Skeletal muscle tissue (tissue), 4 donors: ENCODE data around the gene CCDC85A. TPM values are rescaled to one million over a fixed set of nuclear protein-coding genes. Genes with fewer than 3 reads are reported as not detected.
A peak's percentile ranks its signal among the peaks of the same experiment; 100 is the strongest.

Experiments used
- H3K27ac ChIP-seq: one replicate; pipeline ENCODE4 v1.7.0; 2013; ENCODE audit warnings: mild to moderate bottlenecking, low read depth, low read length, inconsistent platforms
- H3K27me3 ChIP-seq, 3 donors: one replicate each; pipeline ENCODE4 v1.7.0; 2013; ENCODE audit warnings: low read length in 3 of 3; ENCODE audit not compliant: control insufficient read depth in 3 of 3, insufficient read depth in 3 of 3
- H3K36me3 ChIP-seq, 3 donors: one replicate each; pipeline ENCODE4 v1.7.0; 2013; ENCODE audit warnings: low read length in 3 of 3; ENCODE audit not compliant: control insufficient read depth in 3 of 3, insufficient read depth in 3 of 3
- H3K4me1 ChIP-seq, 3 donors: one replicate each; pipeline ENCODE4 v1.7.0; 2013; ENCODE audit warnings: low read length in 3 of 3, mild to moderate bottlenecking in 3 of 3; ENCODE audit not compliant: control insufficient read depth in 3 of 3, insufficient read depth in 3 of 3
- H3K4me3 ChIP-seq, 3 donors: one replicate each; pipeline ENCODE4 v1.7.0; 2013; ENCODE audit warnings: low read length in 3 of 3
- H3K9ac ChIP-seq, 3 donors: one replicate each; pipeline ENCODE4 v1.7.0; 2013; ENCODE audit warnings: low read length in 3 of 3, mild to moderate bottlenecking in 3 of 3, moderate library complexity in 2 of 3, low read depth in 1 of 3
- H3K9me3 ChIP-seq, 3 donors: one replicate each; pipeline ENCODE4 v1.7.0; 2013; ENCODE audit warnings: low read length in 3 of 3; ENCODE audit not compliant: control insufficient read depth in 3 of 3
- total RNA-seq: library from RNA; depleted of rRNA; stranded (reverse); fragments of >200 nt; gene quantifications from one replicate; pipeline ENCODE4 v1.2.3, GENCODE V29; 2014
- donor health status: Osteomylitis.

The CCDC85A gene
- total RNA-seq, 1 donor from 2014 or later = 4.7 TPM

GRCh38 chr2:56314796-56315195 lies 131.0 kb downstream of the CCDC85A start:
- Histone ChIP-seq H3K27ac (peak overlapping the region; percentile 26), H3K27me3 (no peaks in the 10 kb centered on the region), H3K9me3 (no peaks in the 10 kb centered on the region), H3K4me1 (peaks cover 0 to 8% (median 0%) of the 10 kb centered on the region in 3 donors), H3K36me3 (no peaks in the 10 kb centered on the region), H3K4me3 (peak overlapping the region in 1 of 3 donors; percentile 10), H3K9ac (no peak overlapping the region)

GRCh38 chr2:56315376-56315775 lies 131.6 kb downstream of the CCDC85A start:
- Histone ChIP-seq H3K27ac (no peak overlapping the region), H3K4me1 (peaks cover 0 to 8% (median 0%) of the 10 kb centered on the region in 3 donors), H3K27me3 (no peaks in the 10 kb centered on the region), H3K36me3 (no peaks in the 10 kb centered on the region), H3K9me3 (no peaks in the 10 kb centered on the region), H3K9ac (no peak overlapping the region), H3K4me3 (no peak overlapping the region)

GRCh38 chr2:56316011-56316410 lies 132.2 kb downstream of the CCDC85A start:
- Histone ChIP-seq H3K4me1 (peaks cover 0 to 8% (median 0%) of the 10 kb centered on the region in 3 donors), H3K9ac (no peak overlapping the region), H3K4me3 (no peak overlapping the region), H3K9me3 (no peaks in the 10 kb centered on the region), H3K27ac (no peak overlapping the region), H3K27me3 (no peaks in the 10 kb centered on the region), H3K36me3 (no peaks in the 10 kb centered on the region)

GRCh38 chr2:56318147-56318546 lies 134.4 kb downstream of the CCDC85A start:
- no peak overlapping the region for H3K4me3 ChIP-seq
- H3K9me3 ChIP-seq = no peaks in the 10 kb centered on the region
- H3K27ac ChIP-seq = no peak overlapping the region
- H3K36me3 ChIP-seq = no peaks in the 10 kb centered on the region
- H3K9ac ChIP-seq = no peak overlapping the region
- H3K27me3 ChIP-seq = no peaks in the 10 kb centered on the region
- H3K4me1 ChIP-seq = peaks cover 0 to 8% (median 0%) of the 10 kb centered on the region in 3 donors

- Histone ChIP-seq H3K27me3 (no peaks in the 10 kb centered on the region), H3K36me3 (no peaks in the 10 kb centered on the region), H3K4me3 (no peak overlapping the region), H3K9ac (no peak overlapping the region), H3K9me3 (no peaks in the 10 kb centered on the region), H3K27ac (no peak overlapping the region), H3K4me1 (no peaks in the 10 kb centered on the region)
Observed at GRCh38 chr2:56325661-56326345, 142.0 kb downstream of the CCDC85A start.

GRCh38 chr2:56326346-56326741 lies 142.6 kb downstream of the CCDC85A start:
- Histone ChIP-seq H3K4me3 (no peak overlapping the region), H3K9ac (no peak overlapping the region), H3K27me3 (no peaks in the 10 kb centered on the region), H3K4me1 (no peaks in the 10 kb centered on the region), H3K27ac (no peak overlapping the region), H3K36me3 (no peaks in the 10 kb centered on the region), H3K9me3 (no peaks in the 10 kb centered on the region)

GRCh38 chr2:56331810-56332209 lies 148.0 kb downstream of the CCDC85A start:
- Histone ChIP-seq H3K9me3 (no peaks in the 10 kb centered on the region), H3K27ac (no peak overlapping the region), H3K9ac (no peak overlapping the region), H3K27me3 (no peaks in the 10 kb centered on the region), H3K4me1 (peaks cover 0 to 3% (median 0%) of the 10 kb centered on the region in 3 donors), H3K36me3 (no peaks in the 10 kb centered on the region), H3K4me3 (no peak overlapping the region)

- Histone ChIP-seq H3K4me3 (no peak overlapping the region), H3K27ac (no peak overlapping the region), H3K4me1 (peaks cover 0 to 3% (median 0%) of the 10 kb centered on the region in 3 donors)
Observed at GRCh38 chr2:56333812-56334485, 150.2 kb downstream of the CCDC85A start.

GRCh38 chr2:56334622-56335021 lies 150.8 kb downstream of the CCDC85A start:
- H3K4me3 ChIP-seq = no peak overlapping the region
- no peaks in the 10 kb centered on the region for H3K36me3 ChIP-seq
- H3K9me3 ChIP-seq = no peaks in the 10 kb centered on the region
- H3K4me1 ChIP-seq = peaks cover 0 to 3% (median 0%) of the 10 kb centered on the region in 3 donors
- H3K9ac ChIP-seq = no peak overlapping the region
- no peaks in the 10 kb centered on the region for H3K27me3 ChIP-seq
- no peak overlapping the region for H3K27ac ChIP-seq

More at GRCh38 chr2:56333812-56334485, 150.2 kb downstream of the CCDC85A start:
- Histone ChIP-seq H3K36me3 (no peaks in the 10 kb centered on the region), H3K9me3 (no peaks in the 10 kb centered on the region), H3K9ac (no peak overlapping the region), H3K27me3 (no peaks in the 10 kb centered on the region)

GRCh38 chr2:56335101-56335500 lies 151.3 kb downstream of the CCDC85A start:
- Histone ChIP-seq H3K36me3 (no peaks in the 10 kb centered on the region), H3K4me1 (peaks cover 0 to 3% (median 0%) of the 10 kb centered on the region in 3 donors), H3K9ac (no peak overlapping the region), H3K27me3 (no peaks in the 10 kb centered on the region), H3K9me3 (no peaks in the 10 kb centered on the region), H3K4me3 (no peak overlapping the region), H3K27ac (no peak overlapping the region)
